Testis (tissue), 2 donors: ENCODE results near the gene LRRC4C.

Source experiments
- CTCF ChIP-seq, 3 experiments: fragments of 450-650 bp in 2 of 3; fragments of 200-600 bp in 1 of 3; sonication (generic) in 1 of 3; IDR thresholded peaks; one replicate each; pipeline ENCODE4 v1.5.1; 2016 to 2019; ENCODE audit warnings: antibody characterized with exemption in 3 of 3, mild to moderate bottlenecking in 2 of 3, moderate library complexity in 1 of 3
- POLR2A ChIP-seq: fragments of 450-650 bp; IDR thresholded peaks from one replicate; pipeline ENCODE4 v1.6.1; 2017; ENCODE audit warnings: antibody characterized with exemption, mild to moderate bottlenecking, moderate library complexity

GRCh38 chr11:40219401-40219800 is 1240.1 kb downstream of the LRRC4C start:
- TF ChIP-seq CTCF (IDR thresholded peaks at IDR 0.05) (no peak), POLR2A (no peak)
